Putamen (tissue), 1 donor: ENCODE results near the gene RAE1.
A peak's percentile ranks its signal among the peaks of the same experiment; 100 is the strongest.

Experiments used
- DNase-seq: peaks from one replicate; pipeline ENCODE4 v3.0.0-alpha.2; 2016; ENCODE audit warnings: low spot score

RAE1 gene

DNA sequence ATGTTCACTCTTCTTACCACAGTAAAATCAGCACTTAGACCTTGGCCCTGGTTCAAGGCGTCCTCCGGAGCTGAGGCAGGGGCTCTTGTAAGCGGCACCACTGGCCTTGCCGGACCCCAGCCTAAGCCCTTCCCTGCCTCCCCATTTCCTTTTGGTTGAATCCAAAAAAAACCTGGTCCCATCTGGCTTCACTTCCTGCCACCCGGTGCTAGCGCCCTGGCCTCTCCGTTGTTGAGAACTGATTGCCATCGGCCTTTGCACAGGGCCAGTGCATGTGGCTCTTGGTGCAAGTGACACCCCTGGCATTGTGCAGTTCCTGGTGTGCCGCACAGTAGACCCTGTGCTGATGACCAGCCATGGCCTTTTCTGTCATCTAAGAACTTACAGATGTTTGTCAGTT is 21.1 kb downstream of the RAE1 start:
- no peak for DNase-seq

DNA sequence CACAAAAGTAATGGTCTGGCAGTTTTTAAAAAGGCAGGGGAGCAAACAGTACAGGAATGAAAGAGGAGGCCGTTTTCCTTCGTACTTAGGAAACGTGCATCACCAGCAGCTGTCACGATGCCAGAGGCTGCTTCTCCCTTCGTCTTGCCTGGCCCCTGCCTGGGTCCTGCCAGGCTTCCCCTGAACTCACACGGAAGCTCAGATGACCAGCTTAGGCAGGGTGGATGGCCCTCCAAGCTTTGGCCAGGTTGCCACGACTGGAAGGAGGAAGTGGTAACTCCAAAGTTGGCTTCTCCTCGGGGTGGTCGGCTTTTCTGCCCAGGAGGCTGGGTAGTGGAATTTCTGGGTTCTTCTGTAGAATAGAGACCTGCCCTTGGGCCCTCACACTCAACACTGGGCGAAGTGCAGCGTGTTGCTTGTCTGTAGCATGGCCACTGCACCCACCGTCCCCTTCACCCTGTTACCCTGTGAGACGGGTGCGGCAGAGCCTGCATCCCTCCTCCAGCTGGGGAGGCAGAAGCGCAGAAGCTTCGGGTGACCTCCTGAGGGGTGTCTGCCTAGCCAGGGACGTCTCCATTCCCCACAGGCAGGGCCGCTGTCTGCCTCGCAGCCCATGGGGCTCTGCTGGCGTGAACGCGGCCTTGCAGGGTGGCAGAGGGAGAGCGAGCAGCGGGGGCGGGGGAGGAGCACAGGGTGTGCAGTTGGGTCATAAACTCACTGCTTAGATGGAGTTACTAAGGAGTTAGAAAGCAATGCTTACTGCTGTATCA is 21.7 kb downstream of the RAE1 start:
- no peak for DNase-seq

DNA sequence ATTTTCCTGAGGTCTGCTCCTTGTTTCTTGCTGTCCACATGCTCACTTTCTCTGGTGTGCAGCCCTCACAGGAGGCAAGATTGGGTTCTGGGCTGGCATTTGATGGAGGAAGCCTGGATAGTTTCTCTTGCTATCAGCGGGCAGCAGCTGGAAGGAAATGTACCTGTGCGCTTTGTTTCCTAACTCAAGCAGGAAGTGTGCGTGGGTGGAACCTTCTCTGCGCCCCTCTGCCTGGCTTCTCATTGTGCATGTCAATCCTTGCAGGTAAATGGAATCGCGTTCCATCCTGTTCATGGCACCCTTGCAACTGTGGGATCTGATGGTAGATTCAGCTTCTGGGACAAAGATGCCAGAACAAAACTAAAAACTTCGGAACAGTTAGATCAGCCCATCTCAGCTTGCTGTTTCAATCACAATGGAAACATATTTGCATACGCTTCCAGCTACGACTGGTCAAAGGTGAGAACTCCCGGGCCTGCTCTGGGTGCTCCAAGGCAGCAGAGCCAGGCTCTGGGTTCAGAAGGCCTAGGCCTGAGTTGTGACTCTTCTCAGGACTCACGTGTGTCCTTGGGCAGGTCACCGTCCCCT is 23.4 kb downstream of the RAE1 start:
- DNase-seq: no peak

DNA sequence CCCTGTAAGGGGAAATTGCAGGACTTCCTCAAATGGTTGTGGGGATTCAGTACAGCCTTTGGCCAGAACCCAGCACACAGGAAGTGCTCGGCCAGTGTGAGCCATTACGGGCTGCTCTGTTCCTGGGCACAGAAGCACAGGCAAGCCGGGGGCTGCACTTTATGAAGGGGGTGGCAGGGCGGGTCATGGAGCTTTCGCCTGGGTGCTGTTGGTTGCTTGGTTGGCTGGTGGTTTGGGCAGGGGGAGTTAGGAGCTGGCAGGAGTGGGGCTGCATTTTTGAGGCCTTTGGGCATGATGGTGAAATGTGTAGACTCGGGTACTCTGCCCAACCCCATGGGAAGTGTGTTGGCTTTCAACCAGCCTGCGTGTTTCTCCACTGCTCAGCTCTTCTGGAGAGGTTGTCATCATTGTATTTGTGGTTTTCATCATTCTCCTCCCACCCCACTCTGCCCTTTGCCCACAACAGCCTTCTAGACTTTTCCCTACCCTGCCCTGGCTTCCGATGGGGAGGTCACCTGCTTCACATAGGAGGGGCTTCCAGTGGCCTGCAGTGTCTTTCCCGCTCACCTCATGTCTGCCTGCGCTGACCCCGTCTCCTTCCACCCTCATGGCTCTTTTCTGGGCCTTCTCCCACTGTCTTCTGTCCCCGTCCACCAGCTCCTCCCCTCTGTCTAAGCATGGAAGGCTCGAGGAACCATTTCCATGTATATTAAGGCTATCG is 24.0 kb downstream of the RAE1 start:
- DNase-seq: no peak

DNA sequence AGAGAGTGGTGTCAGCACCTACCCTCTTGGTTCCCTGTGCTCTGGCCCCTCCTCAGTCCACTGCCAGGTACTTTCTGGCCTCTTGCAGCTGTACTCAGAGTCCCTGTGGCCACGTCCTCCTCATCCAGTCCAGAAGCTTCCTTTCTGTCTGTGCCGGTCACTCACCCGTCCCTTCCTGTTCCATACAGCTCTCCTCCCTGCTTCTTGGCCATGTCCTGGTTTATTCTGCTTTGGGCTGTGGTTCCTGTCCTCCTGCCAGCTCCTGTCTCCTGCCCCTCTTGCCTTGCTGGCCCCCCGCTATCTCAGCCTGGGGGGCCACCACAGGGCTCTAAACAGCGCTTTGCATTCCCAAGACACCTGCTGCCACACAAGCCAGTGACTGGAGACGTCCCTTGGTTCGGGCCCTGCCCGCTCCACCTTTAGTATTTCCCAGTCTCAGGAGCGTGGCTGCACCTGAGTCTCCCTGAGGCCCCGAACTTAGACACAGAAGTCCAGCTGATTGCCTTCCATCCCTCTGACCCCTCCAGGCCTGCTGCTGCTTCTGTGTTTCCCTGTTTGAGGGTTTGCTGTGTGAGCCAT is 24.7 kb downstream of the RAE1 start:
- DNase-seq: no peak

DNA sequence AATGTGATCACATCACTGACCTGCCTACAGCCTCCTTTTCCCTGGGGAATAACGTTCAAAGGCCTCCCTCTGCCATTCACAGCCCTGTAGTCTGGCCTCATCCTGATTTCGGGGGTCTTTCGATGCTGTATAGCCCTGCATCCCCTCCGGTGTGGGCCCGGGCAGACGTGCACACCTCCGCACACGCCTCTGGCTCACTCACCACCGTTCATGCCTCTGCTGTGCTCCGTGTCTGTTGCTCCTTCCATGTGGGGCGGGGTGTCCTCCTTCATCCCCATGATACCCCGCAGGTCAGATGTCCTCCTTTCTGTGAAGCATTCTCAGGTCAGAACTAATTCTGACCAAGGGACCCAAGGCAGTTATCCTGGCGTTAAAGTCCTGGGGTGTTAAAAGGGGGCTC is 26.3 kb downstream of the RAE1 start:
- DNase-seq: no peak

DNA sequence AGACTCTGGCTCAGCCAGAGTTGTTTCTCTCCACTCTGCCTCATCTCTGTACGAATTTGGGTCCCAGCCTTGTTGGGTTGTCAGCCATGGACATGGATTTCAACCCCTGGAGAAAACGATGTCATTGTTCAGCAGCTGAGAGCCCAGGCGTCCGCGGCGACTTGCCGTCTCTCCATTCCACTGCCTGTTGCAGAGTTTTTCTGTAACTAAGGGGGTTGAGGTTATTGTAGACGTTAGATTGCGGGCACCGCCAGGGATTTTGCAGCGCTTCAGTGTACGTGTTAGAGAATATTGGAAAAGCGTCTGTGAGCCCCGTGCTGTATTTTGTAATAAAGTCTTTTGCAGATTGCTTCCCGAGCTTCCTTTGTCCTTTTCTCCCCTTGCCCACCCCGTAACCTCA is 27.1 kb downstream of the RAE1 start:
- no peak for DNase-seq

DNA sequence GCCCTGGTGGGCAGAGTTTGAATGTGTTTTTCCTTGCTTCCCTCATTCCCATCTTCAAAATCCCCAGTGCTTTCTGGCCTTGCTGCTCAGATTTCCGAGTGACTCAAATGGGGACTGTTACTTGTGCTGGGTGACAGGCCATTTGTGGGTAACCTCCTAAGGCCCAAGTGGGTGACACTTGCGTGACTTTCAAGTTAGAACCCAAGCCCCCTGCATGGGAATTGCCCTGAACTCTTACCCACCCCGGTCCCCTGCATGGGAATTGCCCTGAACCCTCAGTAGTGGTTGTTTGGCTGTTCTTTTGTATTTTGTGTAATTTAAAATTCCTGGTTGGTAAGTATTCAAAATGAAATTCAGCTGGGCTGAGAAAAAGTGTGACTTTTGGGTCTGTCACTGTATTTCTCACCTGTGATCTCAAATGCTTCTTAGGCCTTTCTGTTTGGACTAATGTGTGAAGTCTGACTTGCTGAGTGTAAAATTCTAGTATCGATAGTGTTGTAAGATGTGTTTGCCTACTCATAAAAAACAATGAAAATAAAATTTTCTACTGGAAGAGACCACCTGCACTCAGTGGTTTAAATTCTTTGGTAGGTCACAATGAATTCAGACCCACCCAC is 27.7 kb downstream of the RAE1 start:
- DNase-seq: no peak

DNA sequence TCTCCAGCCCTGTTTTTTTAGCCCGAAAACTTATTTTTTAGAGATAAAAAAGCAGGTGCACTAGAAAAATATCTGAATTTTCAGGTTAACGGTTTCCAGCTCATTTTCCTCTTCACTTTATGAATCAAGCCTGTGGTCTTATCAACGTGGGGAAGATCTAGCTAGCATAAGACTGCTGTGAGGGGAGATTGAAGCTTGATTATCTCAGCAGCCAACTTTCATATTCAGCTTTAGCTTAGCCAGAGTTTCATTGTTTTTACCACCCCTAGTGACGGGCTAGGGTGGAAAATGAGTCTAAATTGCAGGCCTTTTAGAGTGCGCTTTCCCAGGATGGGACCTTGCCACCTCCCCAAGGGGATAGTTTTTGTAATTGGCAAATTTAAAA is 28.2 kb downstream of the RAE1 start:
- no peak for DNase-seq

DNA sequence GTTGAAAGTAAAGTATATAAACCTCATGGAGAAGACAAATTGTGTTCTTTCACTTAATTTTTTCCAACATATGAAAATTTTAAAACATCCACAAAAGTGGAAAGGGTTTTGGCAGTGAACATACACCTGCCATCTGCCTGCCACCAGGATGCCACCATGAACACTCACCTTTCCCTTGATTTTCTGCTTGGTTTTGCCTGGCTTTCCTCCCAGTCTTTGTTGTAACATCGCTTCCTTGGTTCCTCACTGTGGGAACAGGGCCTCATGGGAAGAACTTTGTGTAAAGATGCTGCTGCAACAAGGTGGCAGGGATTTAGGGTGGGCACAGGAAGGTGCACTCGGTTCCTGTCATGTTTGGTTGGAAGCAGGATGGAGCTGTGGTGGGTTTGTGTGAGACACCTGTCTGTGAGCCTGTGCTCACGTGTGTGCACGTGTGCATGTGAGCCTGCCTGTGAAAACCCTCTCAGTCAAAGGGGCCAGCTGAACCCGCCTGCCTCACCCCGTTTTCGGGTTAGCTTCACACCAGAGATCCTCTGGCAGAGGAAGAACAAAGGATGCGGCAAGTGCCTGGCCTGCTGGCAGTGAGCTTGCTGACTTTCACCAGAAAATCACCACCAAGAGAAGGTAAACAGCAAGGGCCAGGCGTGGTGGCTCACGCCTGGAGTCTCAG is 29.2 kb downstream of the RAE1 start:
- no peak for DNase-seq

DNA sequence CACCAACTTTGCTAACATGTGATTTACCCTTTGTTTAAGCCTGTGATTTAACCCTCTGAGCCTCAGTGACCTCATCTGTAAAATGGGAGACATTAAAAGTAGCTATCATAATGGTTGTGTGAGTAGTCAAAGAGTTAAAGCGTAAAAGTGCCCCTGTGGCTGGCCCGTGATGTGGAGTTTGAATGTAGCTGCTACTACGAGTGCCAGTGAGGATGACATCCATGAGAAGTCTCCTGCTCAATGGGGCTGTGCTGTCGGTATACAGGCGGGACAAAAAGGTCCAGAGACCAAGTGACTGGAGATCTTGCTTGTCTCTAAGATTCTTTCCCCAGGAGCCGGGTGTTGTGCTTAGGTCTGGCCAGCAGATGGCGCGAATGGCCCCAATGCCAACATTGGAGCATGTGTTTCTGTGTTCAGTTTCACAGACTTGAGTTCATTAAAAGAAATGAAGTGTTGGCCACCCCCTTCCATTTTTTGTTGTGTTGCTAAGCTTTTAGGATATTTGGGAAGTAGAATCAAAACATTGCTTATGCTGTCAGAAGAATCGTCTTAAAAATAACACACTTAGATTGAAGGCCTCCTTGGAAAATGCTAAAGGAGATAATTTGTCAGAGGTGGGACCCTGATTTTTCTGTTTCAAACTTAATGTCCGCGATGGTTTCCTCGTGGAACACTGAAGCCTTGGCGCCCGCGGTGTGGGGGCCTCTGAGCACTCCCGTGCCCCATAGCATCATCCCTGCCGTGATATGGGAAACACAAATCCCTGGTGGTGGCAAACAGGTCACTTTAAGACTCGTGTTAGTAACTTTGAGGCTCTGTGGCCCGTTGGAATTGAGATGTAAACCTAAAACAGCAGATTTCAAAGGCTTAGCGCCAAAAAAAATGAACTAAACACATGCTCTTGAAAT is 30.8 kb downstream of the RAE1 start:
- DNase-seq: peak; percentile 76

DNA sequence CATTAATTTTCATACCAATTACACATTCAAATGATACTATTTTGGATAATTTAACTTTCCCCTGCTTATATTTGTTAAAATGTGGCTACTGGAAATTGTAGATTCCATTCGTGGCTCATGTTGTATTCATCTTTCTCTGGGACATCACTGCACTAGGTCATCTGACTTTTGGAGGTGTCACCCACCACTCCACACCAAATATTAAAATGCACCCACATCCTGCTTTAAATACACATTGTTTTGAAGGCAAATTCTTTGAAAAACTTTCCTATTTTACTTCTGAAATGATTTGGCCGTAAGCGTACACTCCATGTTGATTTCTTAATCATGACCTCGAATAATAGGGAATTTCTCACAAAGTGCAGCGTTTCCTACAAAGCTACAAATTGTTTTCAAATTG is 31.5 kb downstream of the RAE1 start:
- no peak for DNase-seq

DNA sequence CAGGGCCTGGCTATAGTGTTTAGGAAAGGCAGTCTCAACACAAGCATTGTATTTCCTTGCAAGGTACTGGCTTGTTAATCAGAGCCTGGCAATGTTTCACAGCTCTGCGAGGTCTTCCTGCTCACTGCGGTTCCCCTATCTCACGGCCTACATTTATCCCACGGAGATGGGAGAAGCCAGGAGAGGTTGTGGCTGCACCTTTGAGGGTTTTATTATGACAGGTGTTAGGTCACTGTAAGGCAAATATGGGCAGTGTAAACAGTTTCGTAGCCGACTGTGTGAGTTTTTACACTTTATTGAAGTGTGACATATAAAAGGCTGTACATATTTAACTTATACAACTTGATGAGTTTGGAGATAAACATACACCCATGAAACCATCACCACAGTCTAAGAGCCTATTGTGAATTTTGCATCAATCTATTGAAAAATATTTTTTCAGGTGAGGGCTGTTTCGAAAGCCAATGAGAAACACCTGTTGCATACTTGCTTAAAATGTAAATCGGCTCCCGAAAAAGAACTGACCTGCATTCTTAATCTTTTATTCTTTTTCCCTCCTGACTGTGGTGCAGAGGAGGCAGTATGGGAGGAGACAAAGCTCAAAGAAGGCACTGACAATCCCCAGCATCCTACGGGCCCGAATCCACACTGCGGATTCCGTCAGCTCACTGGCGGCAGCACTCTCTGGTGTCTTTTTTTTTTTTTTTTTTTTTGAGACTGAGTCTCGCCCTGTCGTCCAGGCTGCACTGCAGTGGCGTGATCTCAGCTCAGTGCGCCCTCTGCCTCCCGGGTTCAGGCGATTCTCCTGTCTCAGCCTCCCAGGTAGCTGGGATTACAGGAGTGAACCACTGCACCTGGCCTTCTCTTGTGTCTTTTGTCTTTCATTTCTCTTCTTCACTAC is 32.6 kb downstream of the RAE1 start:
- DNase-seq: no peak

DNA sequence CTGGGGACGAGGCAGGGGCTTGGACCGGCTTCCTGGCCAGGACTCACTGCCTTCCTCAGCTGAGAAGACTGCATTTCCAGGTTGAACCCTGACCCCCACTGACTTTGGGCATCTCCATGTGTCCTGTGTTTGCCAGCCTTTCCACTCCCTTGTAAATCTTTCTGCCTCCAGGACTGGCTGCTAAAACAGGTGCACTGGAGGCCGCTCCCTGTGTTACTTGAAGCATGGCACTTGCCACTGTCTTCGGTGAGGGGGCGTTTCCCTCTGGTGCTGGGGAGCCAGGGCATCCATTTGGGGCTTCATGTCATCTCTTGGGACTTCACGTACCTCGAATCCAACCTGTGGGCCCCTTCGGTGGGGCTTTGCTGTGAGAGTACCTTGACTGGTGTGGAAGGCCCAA is 33.4 kb downstream of the RAE1 start:
- DNase-seq: no peak

DNA sequence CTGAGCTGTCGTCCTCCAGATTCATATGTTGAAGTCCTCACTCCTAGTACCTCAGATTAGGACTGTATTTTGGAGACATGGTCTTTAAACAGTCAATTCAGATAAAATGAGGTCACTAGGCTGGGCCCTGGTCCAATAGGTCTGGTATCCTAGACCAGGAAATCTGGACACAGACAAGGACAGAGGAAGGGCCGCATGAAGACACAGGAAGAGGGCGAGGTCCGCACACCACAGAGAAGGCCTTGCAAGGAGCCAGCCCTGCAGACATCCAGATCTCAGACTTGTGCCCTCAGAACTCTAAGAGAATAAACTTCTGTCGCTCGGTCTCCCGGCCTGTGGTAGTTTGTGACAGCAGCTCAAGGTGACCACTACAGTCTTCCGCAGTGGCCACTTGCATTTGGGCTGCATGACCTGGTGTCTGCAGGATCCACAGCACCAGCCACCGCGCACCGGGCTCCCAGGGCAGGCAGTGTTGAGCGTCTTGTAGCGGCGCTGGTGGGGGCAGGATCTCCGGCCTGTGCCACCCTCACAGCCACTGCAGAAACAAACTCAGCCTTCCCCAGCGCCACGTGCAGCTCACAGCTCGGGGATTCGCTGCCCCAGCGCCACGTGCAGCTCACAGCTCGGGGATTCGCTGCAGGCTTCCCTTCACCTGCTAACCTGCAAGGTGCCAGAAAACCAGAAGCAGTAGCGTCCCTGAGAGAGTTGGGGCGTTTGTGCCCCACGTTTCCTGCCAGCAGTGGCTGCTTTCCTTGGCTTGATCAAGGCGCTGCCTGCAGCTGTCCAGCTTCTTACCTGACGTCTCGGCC is 34.1 kb downstream of the RAE1 start:
- DNase-seq: no peak

DNA sequence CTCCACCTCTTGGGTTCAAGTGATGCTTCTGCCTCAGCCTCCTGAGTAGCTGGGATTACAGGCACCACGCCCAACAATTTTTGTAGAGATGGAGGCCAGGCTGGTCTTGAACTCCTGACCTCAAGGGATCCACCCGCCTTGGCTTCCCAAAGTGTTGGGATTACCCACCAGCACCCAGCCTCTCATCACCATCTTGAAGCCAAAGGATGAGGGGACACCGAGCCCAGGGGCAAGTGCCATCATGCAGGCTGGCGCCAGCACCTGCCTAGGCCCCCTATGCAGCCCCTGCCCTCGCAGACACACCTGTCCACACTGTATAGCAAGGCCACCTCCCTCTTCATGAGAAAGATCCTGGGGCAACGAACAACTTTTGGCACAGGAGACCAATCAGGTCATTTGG is 34.9 kb downstream of the RAE1 start:
- no peak for DNase-seq

DNA sequence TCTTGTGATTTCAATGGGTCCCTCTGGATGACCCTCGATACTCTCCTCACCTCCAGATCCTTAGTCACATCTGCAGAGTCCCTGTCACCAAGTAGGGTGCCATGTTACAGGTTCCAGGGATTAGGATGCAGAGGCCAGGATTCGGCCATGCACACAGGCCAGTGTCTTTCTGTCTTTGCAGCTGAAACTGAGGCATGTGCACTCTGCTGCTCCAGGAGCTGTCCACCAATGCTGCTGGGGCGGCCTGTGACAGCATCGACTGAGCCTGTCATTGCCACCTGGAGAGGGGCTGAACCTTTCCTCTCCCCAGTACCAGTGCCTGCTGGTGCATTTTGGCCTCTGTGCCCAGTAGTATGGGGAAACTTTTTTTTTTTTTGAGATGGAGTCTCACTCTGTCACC is 35.7 kb downstream of the RAE1 start:
- no peak for DNase-seq

DNA sequence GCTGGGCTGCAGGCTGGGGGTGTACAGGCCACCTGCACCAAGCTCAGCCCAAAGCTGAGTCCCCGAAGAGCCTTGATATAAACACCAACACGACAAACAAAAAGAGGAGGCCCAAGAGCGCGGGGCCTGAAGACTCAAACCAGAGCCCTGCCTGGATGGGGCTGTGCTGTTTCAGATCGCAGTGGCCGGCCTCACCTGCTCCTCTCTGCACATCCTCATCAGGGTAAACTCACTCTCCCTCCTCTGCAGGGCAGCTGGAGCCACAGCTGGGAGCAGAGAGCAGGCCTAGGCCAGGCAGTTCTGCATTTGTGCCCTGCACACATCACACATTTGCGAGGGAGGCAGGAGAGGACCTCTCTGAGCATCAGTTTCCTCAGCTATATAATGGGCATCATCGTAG is 36.4 kb downstream of the RAE1 start:
- DNase-seq: no peak

DNA sequence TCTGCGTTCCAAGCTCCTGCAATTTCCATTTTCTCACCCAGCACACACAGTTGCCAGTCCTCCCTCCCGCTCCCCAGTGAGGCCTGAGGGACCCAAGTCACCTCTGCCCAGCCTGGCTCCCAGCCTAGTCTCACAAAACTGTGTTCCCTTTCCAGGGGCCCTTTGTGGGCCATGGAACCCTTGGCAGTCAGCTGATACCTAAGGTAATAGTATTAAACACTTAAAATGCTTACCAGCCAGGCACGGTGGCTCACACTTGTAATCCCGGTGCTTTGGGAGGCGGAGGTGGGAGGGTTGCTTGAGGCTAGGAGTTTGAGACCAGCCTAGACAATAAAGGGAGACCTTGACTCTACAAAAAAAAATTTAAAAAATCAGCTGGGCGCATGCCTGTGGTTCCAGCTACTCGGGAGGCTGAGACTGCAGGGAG is 36.9 kb downstream of the RAE1 start:
- DNase-seq: no peak
